NB4 (cell line): ENCODE data around the gene BBC3.

Experiments
- POLR2A ChIP-seq: IDR thresholded peaks from 2 replicates; pipeline ENCODE4 v1.6.1; 2011; ENCODE audit warnings: mild to moderate bottlenecking; ENCODE audit not compliant: insufficient read length; ENCODE audit errors: extremely low read depth
- TF ChIP-seq, protein P1 (sequence below): IDR thresholded peaks from one replicate; pipeline ENCODE4 v1.5.1; 2012; ENCODE audit warnings: low read depth, low read length

- TF ChIP-seq POLR2A, result no peak
- TF ChIP-seq, protein P1, sequence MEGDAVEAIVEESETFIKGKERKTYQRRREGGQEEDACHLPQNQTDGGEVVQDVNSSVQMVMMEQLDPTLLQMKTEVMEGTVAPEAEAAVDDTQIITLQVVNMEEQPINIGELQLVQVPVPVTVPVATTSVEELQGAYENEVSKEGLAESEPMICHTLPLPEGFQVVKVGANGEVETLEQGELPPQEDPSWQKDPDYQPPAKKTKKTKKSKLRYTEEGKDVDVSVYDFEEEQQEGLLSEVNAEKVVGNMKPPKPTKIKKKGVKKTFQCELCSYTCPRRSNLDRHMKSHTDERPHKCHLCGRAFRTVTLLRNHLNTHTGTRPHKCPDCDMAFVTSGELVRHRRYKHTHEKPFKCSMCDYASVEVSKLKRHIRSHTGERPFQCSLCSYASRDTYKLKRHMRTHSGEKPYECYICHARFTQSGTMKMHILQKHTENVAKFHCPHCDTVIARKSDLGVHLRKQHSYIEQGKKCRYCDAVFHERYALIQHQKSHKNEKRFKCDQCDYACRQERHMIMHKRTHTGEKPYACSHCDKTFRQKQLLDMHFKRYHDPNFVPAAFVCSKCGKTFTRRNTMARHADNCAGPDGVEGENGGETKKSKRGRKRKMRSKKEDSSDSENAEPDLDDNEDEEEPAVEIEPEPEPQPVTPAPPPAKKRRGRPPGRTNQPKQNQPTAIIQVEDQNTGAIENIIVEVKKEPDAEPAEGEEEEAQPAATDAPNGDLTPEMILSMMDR, result no peak
Measured at GRCh38 chr19:47200530-47200929, 30.5 kb downstream of the BBC3 start.
